Myocyte (in vitro differentiated cells): ENCODE results near the gene CARD19. TPM values are rescaled to one million over a fixed set of nuclear protein-coding genes. Genes with fewer than 3 reads are reported as not detected.
A peak's percentile ranks its signal among the peaks of the same experiment; 100 is the strongest.
"Not testable (repeated sequence)": the region's sequence is repeated elsewhere in the genome, so short reads cannot be mapped to it uniquely, and the experiment has no call there.

Experiments
- DNase-seq: peaks from one replicate; pipeline ENCODE4 v3.0.0-alpha.2; 2012; ENCODE audit warnings: low read depth
- total RNA-seq: library from RNA; depleted of rRNA; stranded (reverse); fragments of >200 nt; gene quantifications from 2 replicates; pipeline ENCODE4 v1.2.3, GENCODE V29; 2014

CARD19 gene
- total RNA-seq, 1 donor from 2014 or later: 61.2 TPM

DNA sequence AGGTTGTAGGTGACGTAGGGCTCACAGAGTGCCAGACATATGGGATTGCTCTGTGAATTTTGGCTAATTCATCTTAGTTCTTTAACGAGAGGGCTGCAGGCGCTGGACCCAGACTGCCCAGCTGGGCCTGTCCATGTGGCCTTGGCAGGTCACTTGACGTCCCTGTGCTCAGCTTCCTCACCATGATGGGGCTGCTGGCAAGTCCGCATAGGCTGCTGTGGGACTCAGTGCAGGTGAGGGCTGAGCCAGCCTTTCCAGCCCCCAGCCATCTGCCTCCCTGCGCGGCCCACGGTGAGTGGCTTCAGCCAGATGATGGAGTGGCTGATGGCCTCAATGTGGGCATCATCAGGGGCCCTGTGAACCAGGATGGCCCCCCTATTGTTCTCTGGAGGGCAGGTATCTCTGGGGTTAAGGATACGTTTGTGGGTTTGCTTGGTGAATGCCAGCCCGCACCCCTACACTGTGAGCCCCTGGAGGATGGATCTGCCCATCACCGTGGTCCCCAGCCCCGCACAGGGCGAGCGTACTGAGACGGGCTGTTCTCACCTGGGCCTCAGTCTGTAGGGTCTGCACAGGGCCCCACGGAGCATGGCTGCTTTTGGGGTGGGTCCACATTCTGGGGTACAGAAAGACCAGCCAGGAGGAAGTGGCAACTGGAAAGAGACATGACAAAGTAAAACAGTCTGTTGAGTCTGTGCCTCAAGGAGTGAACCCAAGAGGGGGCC, 3.7 kb downstream of the CARD19 start:
- DNase-seq: no peak

DNA sequence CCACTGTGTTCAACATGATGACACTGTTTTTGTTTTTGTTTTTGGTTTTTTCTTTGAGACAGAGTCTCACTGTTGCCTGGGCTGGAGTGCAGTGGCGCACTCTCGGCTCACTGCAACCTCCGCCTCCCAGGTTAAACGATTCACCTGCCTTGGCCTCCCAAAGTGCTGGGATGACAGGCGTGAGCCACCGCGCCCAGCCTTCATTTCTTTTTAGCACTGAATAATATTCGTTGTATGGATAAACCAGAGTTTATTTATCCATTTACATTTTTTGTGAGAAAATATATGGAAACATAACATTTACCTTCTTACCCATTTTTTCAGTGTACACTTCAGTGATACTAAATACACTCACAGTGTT, 4.2 kb downstream of the CARD19 start:
- no peak for DNase-seq

DNA sequence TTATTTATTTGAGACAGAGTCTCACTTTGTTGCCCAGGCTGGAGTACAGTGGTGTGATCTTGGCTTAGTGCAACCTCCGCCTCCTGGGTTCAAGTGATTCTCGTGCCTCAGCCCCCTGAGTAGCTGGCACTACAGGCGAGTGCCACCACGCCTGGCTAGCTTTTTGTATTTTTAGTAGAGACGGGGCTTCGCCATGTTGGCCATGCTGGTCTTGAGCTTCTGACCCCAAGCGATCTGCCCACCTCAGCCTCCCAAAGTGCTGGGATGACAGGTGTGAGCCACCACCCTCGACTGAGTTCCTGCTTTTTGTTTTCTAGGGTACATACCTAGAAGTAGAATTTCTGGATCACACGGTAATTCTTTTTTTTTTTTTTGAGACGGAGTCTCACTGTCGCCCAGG, 5.1 kb downstream of the CARD19 start:
- DNase-seq: not testable (repeated sequence)

DNA sequence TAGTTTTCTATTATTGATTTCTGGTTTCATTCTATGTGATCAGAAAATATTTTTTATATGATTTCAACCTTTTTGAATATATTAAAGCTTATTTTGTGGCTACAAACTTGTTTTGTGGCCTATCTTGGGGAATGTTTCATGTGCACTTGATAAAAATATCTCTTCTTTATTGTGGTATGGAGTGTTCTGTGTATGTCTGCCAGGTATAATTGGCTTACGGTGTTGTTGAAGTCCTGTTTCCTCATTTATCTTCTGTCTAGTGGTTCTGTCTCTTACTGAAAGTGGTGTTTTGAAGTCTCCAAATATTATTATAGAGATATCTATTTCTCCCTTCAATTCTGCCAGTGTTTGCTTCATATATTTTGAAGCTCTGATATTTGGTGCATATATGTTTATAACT, 9.6 kb downstream of the CARD19 start:
- DNase-seq: no peak

DNA sequence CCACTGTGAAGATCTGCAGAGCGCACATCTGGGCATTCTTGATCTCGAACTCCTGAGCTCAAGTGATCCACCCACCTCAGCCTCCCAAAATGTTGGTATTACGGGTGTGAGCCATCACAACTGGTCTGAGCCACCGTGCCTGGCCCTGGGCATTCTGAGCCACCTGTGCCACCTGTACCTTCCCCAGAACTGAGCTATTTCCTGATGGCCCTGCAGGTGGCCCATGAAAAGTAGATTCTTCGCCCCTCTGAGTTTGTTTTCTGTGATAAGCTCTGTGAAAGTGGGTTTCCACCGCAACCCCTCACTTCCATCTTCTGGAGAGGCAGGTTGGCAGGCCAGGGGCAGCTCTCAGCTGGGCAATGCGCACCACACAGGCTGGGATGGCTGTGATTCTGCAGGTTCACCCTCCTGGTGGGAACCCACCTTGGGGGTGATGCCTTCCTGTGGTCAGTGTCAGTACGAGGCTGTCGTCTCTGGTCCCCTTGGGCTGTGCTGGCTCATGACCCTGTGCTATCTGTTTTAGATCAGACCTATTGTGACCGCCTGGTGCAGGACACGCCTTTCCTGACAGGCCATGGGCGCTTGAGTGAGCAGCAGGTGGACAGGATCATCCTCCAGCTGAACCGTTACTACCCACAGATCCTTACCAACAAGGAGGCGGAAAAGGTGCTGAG, 11.3 kb downstream of the CARD19 start:
- no peak for DNase-seq

DNA sequence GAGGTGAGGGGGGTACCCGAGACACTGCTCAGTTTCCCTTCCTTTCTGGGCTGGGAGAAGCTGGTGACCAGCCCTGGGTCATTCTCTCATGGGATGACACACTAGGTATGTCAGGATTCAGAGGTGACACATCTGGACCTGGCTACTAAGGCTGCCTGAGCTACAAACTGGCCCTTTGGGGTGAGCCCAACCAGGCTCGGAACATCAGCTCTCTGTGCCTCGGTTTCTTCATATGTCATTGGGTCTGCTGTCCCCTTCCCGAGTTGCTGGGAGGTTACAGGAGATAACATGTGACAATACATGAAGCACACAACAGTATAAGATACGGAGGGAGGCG, 11.8 kb downstream of the CARD19 start:
- no peak for DNase-seq

DNA sequence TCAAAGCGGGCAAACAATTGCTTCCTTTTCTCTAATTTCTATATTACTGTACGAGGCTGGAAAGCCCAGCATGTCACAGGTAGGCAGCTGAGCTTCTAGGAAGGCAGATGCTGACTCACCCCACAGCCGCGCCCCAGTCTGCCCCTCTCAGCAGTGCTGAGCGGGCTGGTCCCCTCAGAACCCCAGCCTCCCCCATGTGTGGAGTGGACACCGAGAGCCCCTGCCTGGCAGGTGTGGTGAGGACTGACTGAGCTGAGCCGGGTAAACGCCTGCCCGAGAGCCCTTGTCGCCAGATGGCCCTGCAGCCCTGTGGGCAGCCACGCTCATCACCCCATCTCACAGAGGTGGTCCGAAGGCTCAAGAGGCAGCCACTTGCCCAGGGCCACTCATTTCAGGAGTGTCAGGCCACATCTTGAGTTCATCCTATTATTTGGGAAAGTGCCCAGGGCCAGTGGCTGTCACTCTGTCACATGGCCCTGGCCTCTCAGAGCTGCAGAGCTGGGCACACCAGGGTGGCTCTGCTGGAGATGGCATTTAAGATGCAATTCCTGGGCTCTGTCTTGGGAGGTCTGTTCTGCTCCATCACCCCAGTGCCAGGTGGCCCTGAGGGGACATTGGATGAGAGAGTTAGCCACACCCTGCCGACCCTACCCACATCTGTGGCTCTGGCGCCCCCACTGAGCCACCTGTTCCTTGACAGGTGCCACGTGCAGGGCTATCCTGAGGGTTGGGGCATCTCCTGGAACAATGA, 12.4 kb downstream of the CARD19 start:
- peak; percentile 29 for DNase-seq

DNA sequence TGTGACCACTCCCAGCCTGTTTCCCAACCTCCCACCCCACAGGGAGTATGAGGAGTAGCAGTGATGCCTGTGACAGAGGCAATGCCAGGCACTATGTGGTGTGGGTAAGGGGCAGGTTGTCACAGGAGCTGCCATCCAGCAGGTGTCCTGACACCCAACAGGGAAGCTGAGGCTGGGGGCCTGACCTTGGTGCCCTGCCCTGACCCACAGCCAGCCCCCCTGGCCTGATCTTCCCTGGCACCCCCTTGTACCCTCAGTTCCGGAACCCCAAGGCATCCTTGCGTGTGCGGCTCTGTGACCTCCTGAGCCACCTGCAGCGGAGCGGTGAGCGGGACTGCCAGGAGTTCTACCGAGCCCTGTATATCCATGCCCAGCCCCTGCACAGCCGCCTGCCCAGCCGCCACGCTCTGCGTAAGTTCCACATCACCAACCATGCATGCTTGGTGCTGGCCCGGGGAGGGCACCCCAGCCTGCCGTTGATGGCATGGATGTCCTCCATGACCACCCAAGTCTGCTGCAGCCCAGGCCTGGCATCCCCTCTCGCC, 14.4 kb downstream of the CARD19 start:
- DNase-seq: no peak

DNA sequence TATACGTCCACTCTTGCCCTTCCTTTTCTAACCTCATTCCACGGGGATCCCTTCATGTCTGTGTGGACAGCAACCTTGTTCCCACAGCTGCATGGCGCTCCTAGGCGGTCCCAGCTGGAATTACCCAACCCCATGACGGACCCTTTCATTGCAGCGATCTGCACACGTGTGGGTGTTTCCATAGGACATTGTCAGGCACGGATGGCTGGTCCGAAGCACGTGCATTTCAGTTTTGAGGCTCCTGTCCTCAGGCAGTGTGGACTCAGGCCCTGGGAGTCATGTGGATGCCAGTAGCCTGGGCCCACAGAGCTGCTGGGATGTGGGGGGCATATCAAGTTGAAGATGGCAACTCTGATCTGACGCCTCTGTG, 15.0 kb downstream of the CARD19 start:
- no peak for DNase-seq

DNA sequence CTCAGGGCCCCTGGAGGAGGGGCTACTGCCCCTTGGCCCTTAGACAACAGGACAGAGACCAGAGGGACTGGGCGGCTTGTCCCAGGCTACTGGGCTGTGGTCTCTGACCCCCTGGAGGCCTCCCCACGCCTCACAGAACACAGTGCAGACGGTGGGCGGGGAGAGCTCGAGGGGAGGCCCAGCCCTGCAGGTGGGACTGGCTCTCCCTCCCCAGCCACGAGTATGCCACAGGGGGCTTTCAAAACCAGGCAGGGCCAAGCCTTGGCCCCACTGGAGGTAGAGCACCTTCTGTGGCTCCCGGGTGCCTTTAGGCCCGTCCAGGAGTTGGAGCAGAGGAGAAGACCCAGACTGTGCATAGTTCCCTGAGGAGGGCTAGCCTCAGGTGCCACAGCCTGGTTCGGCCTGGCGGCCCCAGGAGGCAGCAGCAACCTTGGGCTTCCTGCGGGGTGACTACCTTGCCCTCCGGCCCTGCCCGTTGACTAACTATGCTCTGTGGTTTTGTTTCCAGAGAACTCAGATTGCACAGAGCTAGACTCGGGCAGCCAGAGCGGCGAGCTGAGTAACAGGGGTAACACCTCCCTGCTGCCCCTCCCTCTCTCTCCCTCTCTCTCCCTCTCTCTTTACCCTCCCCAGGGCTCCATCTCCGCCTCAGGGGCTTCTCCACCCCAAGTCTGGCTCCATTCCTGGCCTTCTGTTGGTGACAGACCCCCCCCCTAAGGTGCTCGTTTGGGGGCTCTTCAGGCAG, 15.5 kb downstream of the CARD19 start:
- DNase-seq: no peak

DNA sequence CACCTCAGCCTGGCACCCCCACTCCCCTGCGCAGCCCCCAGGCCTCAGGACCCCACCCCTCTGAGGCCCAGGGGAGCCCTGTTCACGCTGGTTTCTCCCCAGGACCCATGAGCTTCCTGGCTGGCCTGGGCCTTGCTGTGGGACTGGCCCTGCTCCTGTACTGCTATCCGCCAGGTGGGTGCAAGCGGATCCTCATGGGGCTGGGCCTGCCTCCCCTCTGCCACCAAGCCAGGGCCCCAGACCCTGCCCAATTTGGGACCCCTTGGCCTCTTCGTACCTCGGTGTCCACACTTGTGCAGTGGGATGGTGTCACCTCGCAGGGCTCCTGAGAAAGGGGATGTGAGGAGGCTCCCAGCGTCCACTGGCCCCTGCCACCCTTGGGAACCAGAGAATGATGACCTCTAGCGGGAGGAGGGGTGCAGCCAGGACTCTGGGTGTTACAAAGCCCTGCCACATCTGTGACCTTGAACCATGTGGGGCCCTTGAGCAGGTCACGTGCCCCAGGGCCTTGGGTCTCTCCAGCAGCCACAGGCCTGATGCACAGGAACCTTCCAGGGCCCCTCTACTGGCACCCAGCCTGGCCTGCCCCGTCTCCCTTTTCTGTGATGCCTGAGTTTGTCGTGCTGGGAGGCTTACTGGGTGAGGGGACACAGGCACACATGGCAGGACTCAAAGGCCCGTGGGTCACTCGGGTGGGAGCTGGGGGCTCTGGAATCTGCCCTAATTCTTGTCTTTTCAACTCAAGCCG, 16.3 kb downstream of the CARD19 start:
- no peak for DNase-seq

DNA sequence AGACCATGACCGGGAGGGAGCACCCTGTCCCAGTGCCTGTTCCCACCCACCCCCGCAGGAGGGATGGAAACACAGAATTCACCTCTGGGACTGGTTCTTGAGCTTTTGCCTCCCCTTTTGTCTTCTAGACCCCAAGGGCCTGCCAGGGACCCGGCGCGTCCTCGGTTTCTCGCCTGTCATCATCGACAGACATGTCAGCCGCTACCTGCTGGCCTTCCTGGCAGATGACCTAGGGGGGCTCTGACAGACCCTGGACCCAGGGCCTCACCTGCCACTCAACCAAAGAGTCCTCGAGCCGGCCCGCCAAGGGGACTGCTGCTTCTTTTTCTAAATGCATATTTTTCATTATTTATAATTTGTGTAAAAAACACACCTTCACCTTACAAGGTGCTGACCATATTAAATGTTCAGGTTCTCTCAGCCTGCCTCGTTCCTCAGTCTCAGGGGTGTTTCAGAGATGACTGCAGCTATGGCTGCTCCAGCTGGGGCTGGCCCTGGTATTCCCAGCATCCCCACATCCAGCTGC, 16.9 kb downstream of the CARD19 start:
- DNase-seq: no peak

DNA sequence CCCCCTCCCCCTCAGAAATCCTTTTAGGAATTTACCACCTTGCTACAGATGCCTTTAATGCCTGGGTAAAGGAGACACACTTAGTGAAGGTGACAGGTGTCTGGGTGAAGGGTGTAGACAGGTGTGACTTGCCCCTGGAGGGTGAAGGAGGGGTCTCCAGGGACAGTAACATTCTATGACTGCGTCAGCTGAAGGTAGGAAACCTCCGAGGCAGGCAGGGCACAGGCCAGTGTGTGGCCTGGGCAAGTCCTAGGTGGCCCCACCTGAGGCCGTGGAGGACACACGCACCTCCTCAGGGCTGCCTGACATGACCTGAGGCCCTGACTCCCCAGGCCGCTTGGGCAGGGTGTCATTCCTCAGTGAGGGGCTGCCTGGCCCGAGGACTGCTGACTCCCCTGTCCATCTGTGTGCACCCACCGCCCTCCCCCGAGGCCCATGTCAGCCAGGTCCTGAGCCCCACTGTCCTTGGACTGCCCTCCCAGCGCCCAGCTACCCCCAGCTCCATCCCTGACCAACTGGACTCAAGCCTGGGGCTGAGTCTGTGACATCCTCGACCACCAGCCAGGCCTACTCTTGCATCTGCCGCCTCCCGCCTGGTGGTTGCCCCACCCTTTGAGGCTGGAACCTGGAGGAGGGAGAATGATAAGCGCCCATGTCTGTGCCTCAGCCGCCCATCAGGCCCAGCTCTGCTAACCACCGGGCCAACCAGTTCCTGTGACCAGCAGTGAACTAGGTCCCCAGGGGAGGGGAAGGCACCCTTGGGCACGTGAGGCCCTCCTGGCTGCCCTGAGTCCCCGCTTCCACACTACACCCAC, 18.4 kb downstream of the CARD19 start:
- no peak for DNase-seq

DNA sequence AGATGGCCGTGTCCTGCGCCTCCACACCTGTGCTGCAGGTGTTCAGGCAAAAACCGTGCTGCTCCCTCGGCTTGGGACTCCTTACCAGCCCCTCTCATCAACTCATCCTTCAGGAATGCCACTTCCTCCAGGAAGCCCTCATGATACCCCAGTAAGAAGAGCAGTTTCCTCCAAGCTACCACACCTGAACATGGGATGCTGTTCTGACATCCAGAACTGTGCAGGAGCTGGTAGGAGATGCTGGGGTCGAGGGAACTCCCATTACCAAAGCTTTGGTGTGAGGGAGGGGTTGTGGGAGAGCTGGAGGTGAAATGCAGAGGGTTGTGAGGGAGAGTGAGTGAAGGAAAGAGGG, 18.9 kb downstream of the CARD19 start:
- DNase-seq: no peak

DNA sequence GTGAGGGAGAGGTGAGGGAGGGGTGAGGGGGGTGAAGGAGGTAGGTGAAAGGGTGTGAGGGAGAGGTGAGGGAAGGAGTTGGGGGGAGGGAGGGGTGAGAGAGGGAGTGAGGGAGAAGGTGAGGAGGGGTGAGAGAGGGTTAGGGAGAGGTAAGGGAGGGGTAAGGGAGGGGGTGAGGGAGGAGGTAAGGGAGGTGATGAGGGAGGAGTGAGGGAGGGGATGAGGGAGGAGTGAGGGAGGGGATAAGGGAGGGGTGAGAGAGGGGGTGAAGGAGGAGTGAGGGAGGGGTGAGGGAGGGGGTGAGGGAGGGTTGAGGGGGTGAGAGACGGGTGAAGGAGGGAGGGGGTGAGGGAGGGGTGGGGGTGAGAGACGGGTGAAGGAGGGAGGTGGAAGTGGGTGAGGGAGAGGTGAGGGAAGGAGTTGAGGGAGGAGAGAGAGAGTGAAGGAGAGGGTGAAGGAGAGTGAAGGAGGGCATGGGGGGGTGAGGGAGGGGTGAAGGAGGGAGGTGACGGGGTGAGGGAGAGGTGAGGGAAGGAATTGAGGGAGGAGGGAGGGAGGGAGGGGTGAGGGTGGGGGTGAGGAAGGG, 19.6 kb downstream of the CARD19 start:
- no peak for DNase-seq

DNA sequence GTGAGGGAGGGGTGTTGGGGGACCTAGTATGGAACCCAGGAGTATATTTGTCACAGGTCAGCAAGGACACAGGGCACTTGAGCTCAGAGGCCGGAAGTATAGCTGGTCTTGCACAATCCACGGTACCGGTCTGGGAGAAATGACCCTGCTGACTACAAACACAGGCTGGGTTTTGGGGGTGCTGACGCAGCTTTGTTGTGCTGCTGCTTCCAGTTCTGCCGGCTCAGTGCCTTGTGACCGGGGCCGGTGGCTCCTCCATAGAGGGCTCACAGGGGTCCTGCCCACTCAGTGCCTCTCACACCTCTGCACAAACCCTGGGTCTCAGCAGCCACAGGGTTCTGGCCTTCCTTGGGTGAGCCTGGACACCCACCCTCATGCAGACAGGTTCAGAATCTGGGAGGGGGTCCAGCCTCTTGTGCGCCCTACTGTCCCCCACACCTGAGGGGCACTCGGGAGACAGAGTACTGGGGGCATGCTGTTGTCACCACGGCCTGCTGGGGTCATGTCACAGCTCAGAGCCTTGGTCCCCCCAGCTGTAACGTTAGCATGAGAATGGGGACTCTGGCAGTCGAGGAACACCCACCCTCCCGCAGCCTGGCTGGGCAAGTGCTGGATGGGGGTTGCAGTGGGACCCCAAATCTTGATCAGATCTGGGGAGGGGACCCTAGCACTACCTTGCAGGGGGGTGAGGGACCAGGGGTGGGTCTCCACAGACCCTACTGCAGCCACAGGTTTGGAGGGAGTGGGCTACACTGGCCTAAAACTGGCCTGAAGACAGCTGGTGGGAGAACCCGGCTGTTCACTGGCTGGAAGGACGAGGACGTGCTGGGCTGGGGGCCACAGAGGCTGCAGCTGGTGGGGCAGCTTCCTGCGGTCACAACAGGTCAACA, 20.3 kb downstream of the CARD19 start:
- no peak for DNase-seq

DNA sequence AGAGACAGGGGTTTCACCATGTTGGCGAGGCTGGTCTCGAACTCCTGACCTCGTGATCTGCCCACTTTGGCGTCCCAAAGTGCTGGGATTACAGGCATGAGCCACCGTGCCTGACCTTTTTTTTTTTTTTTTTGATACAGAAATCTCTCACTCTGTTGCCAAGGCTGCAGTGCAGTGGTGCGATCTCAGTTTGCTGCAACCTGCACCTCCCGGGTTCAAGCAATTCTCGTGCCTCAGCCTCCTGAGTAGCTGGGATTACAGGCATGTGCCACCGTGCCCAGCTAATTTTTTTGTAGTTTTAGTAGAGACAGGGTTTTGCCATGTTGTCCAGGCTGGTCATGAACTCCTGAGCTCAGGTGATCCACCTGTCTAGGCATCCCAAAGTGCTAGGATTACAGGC, 21.5 kb downstream of the CARD19 start:
- DNase-seq: not testable (repeated sequence)
